ENCODE data around the gene OTULINL. TPM values are rescaled to one million over a fixed set of nuclear protein-coding genes. Genes with fewer than 3 reads are reported as not detected.

Gene OTULINL
- total RNA-seq, 4 donors from 2014 or later, result 3.8 to 12.3 (median 4.6) TPM

DNA sequence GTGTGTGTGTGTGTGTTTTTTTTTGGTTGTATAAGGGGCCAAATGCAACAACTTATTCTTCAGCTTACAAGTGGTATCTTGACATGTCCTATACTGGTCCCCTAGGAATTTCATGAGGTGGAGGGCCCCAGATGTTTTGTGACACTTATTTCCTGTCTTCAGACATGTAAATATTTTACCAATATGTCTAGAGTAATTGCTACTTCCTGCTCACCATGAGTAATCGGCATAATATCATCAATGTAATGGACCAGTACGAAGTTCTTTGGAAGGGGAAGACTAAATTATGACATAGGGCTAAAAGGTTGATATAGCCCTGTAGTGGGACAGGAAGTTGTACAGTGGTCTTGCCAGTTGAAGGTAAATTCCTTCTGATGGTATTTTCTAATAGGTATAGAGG lies 79.2 kb downstream of the OTULINL start:
- TF ChIP-seq POLR2A (IDR thresholded peaks at IDR 0.05), result no peak
- no peak for TF ChIP-seq CTCF (IDR thresholded peaks at IDR 0.05)
- no peak for TF ChIP-seq EP300 (IDR thresholded peaks at IDR 0.05)
- peaks cover 3 to 13% (median 9%) of the 10 kb centered on the region in 4 donors for H3K4me1 ChIP-seq
- H3K27ac ChIP-seq, result no peak overlapping the region
- no peaks in the 10 kb centered on the region for H3K27me3 ChIP-seq
- 89 to 92% methylated on average over 2 of the region's 2 CpGs for WGBS, 2 donors
- H3K4me3 ChIP-seq, result no peak overlapping the region
- no peak for DNase-seq (ENCODE audit: low spot score in 2 of 2)
- H3K36me3 ChIP-seq, result no peaks in the 10 kb centered on the region
- H3K9me3 ChIP-seq, result no peaks in the 10 kb centered on the region

Other genes starting within 250 kb of the OTULINL start
- gene OTULIN, start 82.9 kb downstream of the OTULINL start, total RNA-seq, result 10 to 100 TPM; 37.7 to 59.2 (median 43.1) TPM